ENCODE data around the gene SOBP. TPM values are rescaled to one million over a fixed set of nuclear protein-coding genes. Genes with fewer than 3 reads are reported as not detected.

Gene SOBP
- total and polyA plus RNA-seq, 7 experiments from 2014 or later = 0.08 to 0.15 TPM; not detected in 5

GRCh38 chr6:107493158-107494057 is 3.5 kb downstream of the SOBP start:
- DNase-seq (no peak), ATAC-seq (no peak)
- Histone ChIP-seq H3K9me3 (ENCODE audit: control insufficient read depth in 2 of 3, low read length in 3 of 3) (no peaks in the 10 kb centered on the region), H3K27me3 (ENCODE audit: control insufficient read depth in 2 of 2, insufficient read depth in 2 of 2, low read length in 2 of 2) (peaks cover 10 to 23% of the 10 kb centered on the region in 2 donors), H3K36me3 (ENCODE audit: control insufficient read depth in 2 of 3, insufficient read depth in 3 of 3, low read length in 3 of 3) (no peaks in the 10 kb centered on the region), H3K27ac (ENCODE audit: low read depth, low read length) (no peak overlapping the region), H3K4me1 (ENCODE audit: control insufficient read depth in 2 of 2, insufficient read depth in 2 of 2, low read length in 2 of 2) (peaks cover 9 to 12% of the 10 kb centered on the region in 2 donors), H3K4me3 (ENCODE audit: low read length) (no peak overlapping the region)
- H3K36me3 Mint-ChIP-seq = peaks cover 0 to 5% (median 0%) of the 10 kb centered on the region in 5 donors
- intact Hi-C loops (cut with micrococcal nuclease) = loop anchor here (5.0 to 10.0 kb wide), 2 partner anchors 161 to 164 kb away; no protein-coding TSS in a partner anchor
- CTCF ChIA-PET = no interaction called here
- POLR2A ChIA-PET = no interaction called here
- peaks cover 7 to 19% (median 15%) of the 10 kb centered on the region in 7 donors for H3K4me1 Mint-ChIP-seq
- H3K27me3 Mint-ChIP-seq = peaks cover 12 to 46% (median 39%) of the 10 kb centered on the region in 5 donors
- H3K27ac Mint-ChIP-seq = no peak overlapping the region
- H3K9me3 Mint-ChIP-seq = peaks cover 0 to 2% (median 0%) of the 10 kb centered on the region in 11 donors
- H3K4me3 Mint-ChIP-seq = no peak overlapping the region

DNA sequence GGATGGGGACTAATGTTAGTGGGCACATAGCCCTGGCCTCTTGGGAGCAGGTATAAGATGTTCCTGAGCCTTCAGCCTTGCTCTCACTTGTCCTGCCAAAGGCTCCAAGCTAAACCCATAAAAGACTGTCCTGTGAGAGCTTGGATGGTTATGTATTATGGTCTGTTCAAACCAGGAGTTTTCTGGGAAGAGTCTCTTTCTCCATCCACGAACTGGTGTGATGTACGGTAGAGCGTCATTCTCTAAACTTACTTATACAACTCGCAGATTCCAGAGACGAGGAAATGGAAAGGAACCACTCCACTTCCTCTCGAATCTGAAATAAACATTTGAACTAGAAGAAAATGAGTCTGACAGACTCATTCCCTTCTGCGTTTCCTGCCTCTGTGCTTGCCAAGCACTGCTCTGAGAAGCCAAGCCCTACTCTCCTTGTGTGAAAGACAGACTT is 5.3 kb downstream of the SOBP start:
- Mint-ChIP-seq H3K36me3 (no peaks in the 10 kb centered on the region), H3K27ac (no peak overlapping the region), H3K4me3 (no peak overlapping the region), H3K4me1 (peaks cover 0 to 10% (median 7%) of the 10 kb centered on the region in 7 donors), H3K9me3 (peaks cover 0 to 2% (median 0%) of the 10 kb centered on the region in 11 donors), H3K27me3 (peaks cover 11 to 48% (median 40%) of the 10 kb centered on the region in 5 donors)
- Histone ChIP-seq H3K4me1 (ENCODE audit: control insufficient read depth in 2 of 2, insufficient read depth in 2 of 2, low read length in 2 of 2) (peaks cover 0 to 11% of the 10 kb centered on the region in 2 donors), H3K27me3 (ENCODE audit: control insufficient read depth in 2 of 2, insufficient read depth in 2 of 2, low read length in 2 of 2) (peaks cover 10 to 23% of the 10 kb centered on the region in 2 donors), H3K36me3 (ENCODE audit: control insufficient read depth in 2 of 3, insufficient read depth in 3 of 3, low read length in 3 of 3) (no peaks in the 10 kb centered on the region), H3K9me3 (ENCODE audit: control insufficient read depth in 2 of 3, low read length in 3 of 3) (no peaks in the 10 kb centered on the region), H3K27ac (ENCODE audit: low read depth, low read length) (no peak overlapping the region), H3K4me3 (ENCODE audit: low read length) (no peak overlapping the region)
- DNase-seq (no peak), ATAC-seq (no peak)
- POLR2A ChIA-PET = no interaction called here
- intact Hi-C loops (cut with micrococcal nuclease) = loop anchor here in 1 of 2 donors (10.0 kb wide), 1 partner anchor 160 kb away; no protein-coding TSS in a partner anchor
- CTCF ChIA-PET = no interaction called here

DNA sequence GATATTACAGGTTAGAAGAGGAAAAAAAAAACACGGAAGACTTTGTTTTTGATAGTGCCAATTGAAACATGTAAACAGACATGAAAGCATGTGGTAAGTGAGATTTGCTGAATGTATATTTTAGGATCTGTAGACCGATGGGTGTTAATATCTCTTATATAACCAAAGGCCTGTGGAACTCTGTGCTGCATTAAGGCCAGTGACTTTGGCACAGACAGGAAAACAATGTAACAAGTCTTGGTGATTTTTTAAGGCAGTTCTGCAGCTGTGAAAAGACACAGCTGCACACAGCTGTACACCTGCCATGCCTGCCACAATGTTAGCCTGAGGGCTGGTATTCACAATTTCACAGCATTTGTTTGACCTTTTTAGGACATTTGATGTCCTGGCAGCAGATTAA is 6.1 kb downstream of the SOBP start:
- ATAC-seq (no peak), DNase-seq (no peak)
- no peaks in the 10 kb centered on the region for H3K9me3 Mint-ChIP-seq
- H3K27me3 Mint-ChIP-seq = peaks cover 11 to 46% (median 35%) of the 10 kb centered on the region in 5 donors
- Histone ChIP-seq H3K27me3 (ENCODE audit: control insufficient read depth in 2 of 2, insufficient read depth in 2 of 2, low read length in 2 of 2) (peaks cover 7 to 18% of the 10 kb centered on the region in 2 donors), H3K36me3 (ENCODE audit: control insufficient read depth in 2 of 3, insufficient read depth in 3 of 3, low read length in 3 of 3) (no peaks in the 10 kb centered on the region), H3K4me1 (ENCODE audit: control insufficient read depth in 2 of 2, insufficient read depth in 2 of 2, low read length in 2 of 2) (peaks cover 0 to 7% of the 10 kb centered on the region in 2 donors), H3K4me3 (ENCODE audit: low read length) (no peak overlapping the region), H3K9me3 (ENCODE audit: control insufficient read depth in 2 of 3, low read length in 3 of 3) (no peaks in the 10 kb centered on the region), H3K27ac (ENCODE audit: low read depth, low read length) (no peak overlapping the region)
- ChIA-PET CTCF (interaction anchor here (0.6 kb wide), 1 partner anchor 237 kb away, joined by 3 read pairs; no protein-coding TSS in a partner anchor), POLR2A (no interaction called here)
- H3K4me3 Mint-ChIP-seq = no peak overlapping the region
- H3K4me1 Mint-ChIP-seq = peaks cover 0 to 6% (median 4%) of the 10 kb centered on the region in 7 donors
- no peak overlapping the region for H3K27ac Mint-ChIP-seq
- H3K36me3 Mint-ChIP-seq = no peaks in the 10 kb centered on the region
- intact Hi-C loops (cut with micrococcal nuclease) = loop anchor here in 1 of 2 donors (10.0 kb wide), 1 partner anchor 159 kb away; no protein-coding TSS in a partner anchor

DNA sequence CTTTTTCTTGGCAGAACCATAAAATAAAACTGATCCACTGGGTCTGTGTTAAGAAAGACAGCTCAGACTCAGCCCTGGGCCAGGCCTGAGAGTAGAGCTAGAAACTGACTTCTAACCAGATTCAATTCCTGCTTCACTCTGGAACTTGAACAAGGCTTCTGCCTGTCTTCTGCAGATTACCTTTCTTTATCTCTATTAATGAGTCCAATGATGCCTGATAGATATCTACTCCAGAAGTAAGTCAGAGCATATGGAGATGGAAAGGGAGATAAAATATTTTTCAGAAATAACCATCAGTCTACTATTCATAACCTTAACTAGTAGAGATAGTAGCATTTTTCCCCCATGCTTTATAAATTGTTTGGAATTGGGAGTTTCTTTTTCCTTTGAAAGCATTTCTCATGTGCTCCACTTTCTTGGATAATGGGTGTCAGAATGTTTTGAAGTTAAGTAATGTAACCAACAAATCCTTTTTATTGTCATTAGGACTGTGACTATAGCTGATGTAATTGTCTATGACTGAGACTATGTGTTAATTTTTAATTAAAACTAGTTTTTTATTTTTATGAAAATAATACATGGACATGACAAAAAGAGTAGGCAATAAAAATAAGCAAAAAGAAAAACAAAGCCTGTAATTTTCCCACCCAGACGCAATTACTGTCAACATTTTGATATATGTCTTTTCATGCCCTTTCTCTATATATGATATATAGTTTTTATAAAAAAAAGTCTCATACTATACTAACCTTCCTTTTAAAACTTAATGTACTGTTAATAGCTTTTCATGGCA is 7.2 kb downstream of the SOBP start:
- no peak overlapping the region for H3K4me3 ChIP-seq (ENCODE audit: low read length)
- H3K4me3 Mint-ChIP-seq = no peak overlapping the region
- H3K9me3 ChIP-seq (ENCODE audit: control insufficient read depth in 2 of 3, low read length in 3 of 3) = no peaks in the 10 kb centered on the region
- H3K4me1 Mint-ChIP-seq = no peaks in the 10 kb centered on the region
- H3K27me3 Mint-ChIP-seq = peaks cover 15 to 56% (median 44%) of the 10 kb centered on the region in 5 donors
- DNase-seq (no peak), ATAC-seq (no peak)
- no peak overlapping the region for H3K27ac Mint-ChIP-seq
- intact Hi-C loops (cut with micrococcal nuclease) = loop anchor here in 1 of 2 donors (10.0 kb wide), 1 partner anchor 158 kb away; no protein-coding TSS in a partner anchor
- no peaks in the 10 kb centered on the region for H3K36me3 ChIP-seq (ENCODE audit: control insufficient read depth in 2 of 3, insufficient read depth in 3 of 3, low read length in 3 of 3)
- H3K27ac ChIP-seq (ENCODE audit: low read depth, low read length) = no peak overlapping the region
- CTCF ChIA-PET = no interaction called here
- no peaks in the 10 kb centered on the region for H3K4me1 ChIP-seq (ENCODE audit: control insufficient read depth in 2 of 2, insufficient read depth in 2 of 2, low read length in 2 of 2)
- POLR2A ChIA-PET = no interaction called here
- peaks cover 4 to 12% of the 10 kb centered on the region in 2 donors for H3K27me3 ChIP-seq (ENCODE audit: control insufficient read depth in 2 of 2, insufficient read depth in 2 of 2, low read length in 2 of 2)
- H3K36me3 Mint-ChIP-seq = no peaks in the 10 kb centered on the region
- no peaks in the 10 kb centered on the region for H3K9me3 Mint-ChIP-seq

DNA sequence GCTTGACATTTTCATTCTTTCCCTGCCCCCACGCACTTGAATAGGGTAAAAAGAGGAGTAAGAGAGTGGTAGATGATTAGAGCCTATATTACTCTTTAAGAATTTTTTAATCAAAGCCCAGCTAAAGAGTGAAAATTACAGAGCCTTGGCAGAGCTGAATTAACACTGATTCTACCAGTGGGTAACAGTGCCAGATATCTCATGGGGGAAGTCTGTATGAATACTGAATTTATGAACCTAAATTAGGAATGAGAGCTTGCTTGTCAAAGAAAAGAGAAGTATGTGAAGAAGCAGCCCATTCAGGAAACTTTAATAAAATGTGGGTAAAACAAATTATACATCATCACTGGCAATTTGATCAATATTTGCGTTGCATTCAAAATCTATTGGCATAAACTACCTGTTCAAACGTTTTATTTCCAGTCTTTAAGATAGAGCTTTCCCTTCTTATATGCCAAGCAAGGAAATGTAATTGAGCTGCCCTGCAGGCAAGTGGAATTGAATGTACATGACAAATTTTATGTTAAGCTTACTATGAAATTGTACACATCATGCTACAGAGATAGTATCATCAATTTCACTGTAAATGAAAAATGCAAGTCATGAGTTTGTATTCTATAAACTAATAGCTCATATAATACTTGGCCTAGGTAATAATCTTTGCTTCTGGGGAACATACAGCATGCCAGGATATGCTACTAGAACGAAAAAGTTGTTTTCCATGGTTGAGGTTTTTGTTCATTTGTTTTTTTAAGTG is 14.5 kb downstream of the SOBP start:
- H3K27me3 Mint-ChIP-seq = peaks cover 10 to 49% (median 32%) of the 10 kb centered on the region in 5 donors
- Histone ChIP-seq H3K36me3 (ENCODE audit: control insufficient read depth in 2 of 3, insufficient read depth in 3 of 3, low read length in 3 of 3) (no peaks in the 10 kb centered on the region), H3K27ac (ENCODE audit: low read depth, low read length) (no peak overlapping the region), H3K27me3 (ENCODE audit: control insufficient read depth in 2 of 2, insufficient read depth in 2 of 2, low read length in 2 of 2) (peaks cover 0 to 3% of the 10 kb centered on the region in 2 donors), H3K4me3 (ENCODE audit: low read length) (no peak overlapping the region), H3K9me3 (ENCODE audit: control insufficient read depth in 2 of 3, low read length in 3 of 3) (no peaks in the 10 kb centered on the region), H3K4me1 (ENCODE audit: control insufficient read depth in 2 of 2, insufficient read depth in 2 of 2, low read length in 2 of 2) (no peaks in the 10 kb centered on the region)
- intact Hi-C loops (cut with micrococcal nuclease) = no loop called here
- no peak overlapping the region for H3K4me3 Mint-ChIP-seq
- H3K36me3 Mint-ChIP-seq = no peaks in the 10 kb centered on the region
- ATAC-seq = no peak
- no peaks in the 10 kb centered on the region for H3K4me1 Mint-ChIP-seq
- DNase-seq = no peak
- CTCF ChIA-PET = no interaction called here
- POLR2A ChIA-PET = no interaction called here
- no peaks in the 10 kb centered on the region for H3K9me3 Mint-ChIP-seq
- no peak overlapping the region for H3K27ac Mint-ChIP-seq

DNA sequence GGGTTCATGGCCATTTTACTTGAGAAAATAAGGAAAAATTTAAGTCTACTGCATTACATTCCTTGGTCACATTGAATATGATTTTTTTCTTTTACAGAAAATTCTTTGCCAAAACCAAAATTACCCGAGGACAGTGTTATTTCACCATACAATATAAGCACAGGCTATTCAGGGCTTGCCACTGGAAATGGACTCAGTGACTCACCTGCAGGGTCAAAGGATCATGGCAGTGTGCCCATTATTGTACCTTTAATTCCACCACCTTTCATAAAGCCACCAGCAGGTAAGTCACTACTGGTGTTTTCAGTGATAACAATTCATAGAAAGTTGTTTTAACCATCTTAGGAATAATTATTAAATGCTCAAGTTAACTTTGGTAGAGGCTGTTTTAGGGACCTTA is 16.2 kb downstream of the SOBP start:
- H3K4me1 Mint-ChIP-seq = no peaks in the 10 kb centered on the region
- ATAC-seq = no peak
- H3K27me3 Mint-ChIP-seq = peaks cover 10 to 44% (median 26%) of the 10 kb centered on the region in 5 donors
- H3K36me3 Mint-ChIP-seq = no peaks in the 10 kb centered on the region
- no peak overlapping the region for H3K4me3 Mint-ChIP-seq
- peaks cover 0 to 3% of the 10 kb centered on the region in 2 donors for H3K27me3 ChIP-seq (ENCODE audit: control insufficient read depth in 2 of 2, insufficient read depth in 2 of 2, low read length in 2 of 2)
- no peak overlapping the region for H3K27ac ChIP-seq (ENCODE audit: low read depth, low read length)
- no peaks in the 10 kb centered on the region for H3K36me3 ChIP-seq (ENCODE audit: control insufficient read depth in 2 of 3, insufficient read depth in 3 of 3, low read length in 3 of 3)
- H3K9me3 Mint-ChIP-seq = no peaks in the 10 kb centered on the region
- no peak overlapping the region for H3K27ac Mint-ChIP-seq
- CTCF ChIA-PET = no interaction called here
- DNase-seq = no peak
- H3K9me3 ChIP-seq (ENCODE audit: control insufficient read depth in 2 of 3, low read length in 3 of 3) = no peaks in the 10 kb centered on the region
- no peak overlapping the region for H3K4me3 ChIP-seq (ENCODE audit: low read length)
- POLR2A ChIA-PET = no interaction called here
- H3K4me1 ChIP-seq (ENCODE audit: control insufficient read depth in 2 of 2, insufficient read depth in 2 of 2, low read length in 2 of 2) = no peaks in the 10 kb centered on the region
- intact Hi-C loops (cut with micrococcal nuclease) = no loop called here
